H1 (cell line): ENCODE measurements around the gene GSDMA. TPM values are rescaled to one million over a fixed set of nuclear protein-coding genes. Genes with fewer than 3 reads are reported as not detected.

Experiments used
- BRCA1 ChIP-seq: IDR thresholded peaks from 2 replicates; pipeline ENCODE4 v1.6.1; 2012; ENCODE audit warnings: low read depth, low read length, improper control_type of control experiment
- EZH2 ChIP-seq: fragments of 200-600 bp; sonication (generic); IDR thresholded peaks from 2 replicates; pipeline ENCODE4 v1.7.1; 2012; ENCODE audit warnings: low read depth, mild to moderate bottlenecking, moderate library complexity, low read length, inconsistent platforms; ENCODE audit not compliant: severe bottlenecking
- KDM1A ChIP-seq: fragments of 200-600, 300-600 bp; sonication (generic); IDR thresholded peaks from 2 replicates; pipeline ENCODE4 v1.7.1; 2016; ENCODE audit warnings: mild to moderate bottlenecking, low read length, borderline replicate concordance
- NANOG ChIP-seq: IDR thresholded peaks from 2 replicates; pipeline ENCODE4 v1.6.1; 2011; ENCODE audit warnings: low read length, low read depth, mild to moderate bottlenecking, inconsistent platforms; ENCODE audit not compliant: insufficient read depth, poor library complexity, severe bottlenecking
- POU5F1 ChIP-seq: IDR thresholded peaks from 2 replicates; pipeline ENCODE4 v1.6.1; 2011; ENCODE audit warnings: low read depth, mild to moderate bottlenecking, low read length, moderate library complexity
- RFX5 ChIP-seq: IDR thresholded peaks from 2 replicates; pipeline ENCODE4 v1.6.1; 2011; ENCODE audit warnings: low read depth, low read length, improper control_type of control experiment, borderline replicate concordance
- SIN3A ChIP-seq, 2 experiments: IDR thresholded peaks in 1 of 2; conservative IDR thresholded peaks in 1 of 2; 2 replicates each; pipeline ENCODE4 v1.6.1; 2011 to 2012; ENCODE audit warnings: low read length in 2 of 2, improper control_type of control experiment in 1 of 2, low read depth in 1 of 2, mild to moderate bottlenecking in 1 of 2
- polyA plus RNA-seq, 7 experiments: library from polyadenylated mRNA; depleted of rRNA in 3 of 7; stranded (reverse) in 5 of 7; unstranded in 2 of 7; fragments of >200 nt in 5 of 7; fragments of 200-250 nt in 2 of 7; gene quantifications; 1 replicate in 5 of 7; 2 replicates in 1 of 7; 4 replicates in 1 of 7; pipeline versions ENCODE4 v1.2.1 to v1.2.3, GENCODE V29; 2011 to 2013; ENCODE audit warnings: missing spikeins in 2 of 7, mixed read lengths in 2 of 7
- total RNA-seq: library from RNA; stranded (reverse); fragmentation: NEBNext Ultra II Directional; extraction: Animal tissue kit (Norgen Biotek cat#: 25700); gene quantifications from 2 replicates; pipeline ENCODE4 v1.2.1, GENCODE V29; 2021
- TF ChIP-seq, protein P1 (sequence below): fragments of 300-600 bp; sonication (generic); IDR thresholded peaks from 2 replicates; pipeline ENCODE4 v1.7.1; 2012; ENCODE audit warnings: low read length, moderate library complexity, mild to moderate bottlenecking, inconsistent platforms; ENCODE audit not compliant: insufficient replicate concordance
- TF ChIP-seq, protein P2 (sequence below): IDR thresholded peaks from 2 replicates; pipeline ENCODE4 v1.6.1; 2012; ENCODE audit warnings: low read length, inconsistent platforms

The GSDMA gene
- total and polyA plus RNA-seq, 2 of the 8 experiments (the other 6 are each of a cell fraction or from before 2014, with no cell fraction given) = 0.03 TPM; not detected in 1

DNA sequence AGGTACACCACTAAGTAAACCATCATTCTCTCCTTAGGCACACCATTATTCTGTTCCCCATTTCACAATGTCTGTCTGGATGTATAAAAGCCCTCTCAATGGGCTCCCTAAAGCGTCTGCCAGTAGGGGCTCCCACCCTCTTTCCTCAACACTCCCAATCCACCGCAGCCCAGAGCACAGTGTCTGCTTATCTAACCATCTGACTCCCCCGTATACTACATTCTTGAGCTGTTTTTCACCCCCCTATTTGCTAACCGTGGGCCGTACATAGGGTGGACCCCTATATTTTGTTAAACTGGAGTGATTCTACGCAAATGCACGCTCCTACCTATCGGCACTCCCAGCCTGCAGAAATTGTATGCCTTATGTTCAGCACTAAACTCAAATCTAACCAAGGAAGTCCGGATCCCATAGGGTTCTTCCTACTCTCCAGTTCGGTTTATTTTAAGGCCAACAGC, 17.1 kb downstream of the GSDMA start (continued):
- TF ChIP-seq, protein P1, sequence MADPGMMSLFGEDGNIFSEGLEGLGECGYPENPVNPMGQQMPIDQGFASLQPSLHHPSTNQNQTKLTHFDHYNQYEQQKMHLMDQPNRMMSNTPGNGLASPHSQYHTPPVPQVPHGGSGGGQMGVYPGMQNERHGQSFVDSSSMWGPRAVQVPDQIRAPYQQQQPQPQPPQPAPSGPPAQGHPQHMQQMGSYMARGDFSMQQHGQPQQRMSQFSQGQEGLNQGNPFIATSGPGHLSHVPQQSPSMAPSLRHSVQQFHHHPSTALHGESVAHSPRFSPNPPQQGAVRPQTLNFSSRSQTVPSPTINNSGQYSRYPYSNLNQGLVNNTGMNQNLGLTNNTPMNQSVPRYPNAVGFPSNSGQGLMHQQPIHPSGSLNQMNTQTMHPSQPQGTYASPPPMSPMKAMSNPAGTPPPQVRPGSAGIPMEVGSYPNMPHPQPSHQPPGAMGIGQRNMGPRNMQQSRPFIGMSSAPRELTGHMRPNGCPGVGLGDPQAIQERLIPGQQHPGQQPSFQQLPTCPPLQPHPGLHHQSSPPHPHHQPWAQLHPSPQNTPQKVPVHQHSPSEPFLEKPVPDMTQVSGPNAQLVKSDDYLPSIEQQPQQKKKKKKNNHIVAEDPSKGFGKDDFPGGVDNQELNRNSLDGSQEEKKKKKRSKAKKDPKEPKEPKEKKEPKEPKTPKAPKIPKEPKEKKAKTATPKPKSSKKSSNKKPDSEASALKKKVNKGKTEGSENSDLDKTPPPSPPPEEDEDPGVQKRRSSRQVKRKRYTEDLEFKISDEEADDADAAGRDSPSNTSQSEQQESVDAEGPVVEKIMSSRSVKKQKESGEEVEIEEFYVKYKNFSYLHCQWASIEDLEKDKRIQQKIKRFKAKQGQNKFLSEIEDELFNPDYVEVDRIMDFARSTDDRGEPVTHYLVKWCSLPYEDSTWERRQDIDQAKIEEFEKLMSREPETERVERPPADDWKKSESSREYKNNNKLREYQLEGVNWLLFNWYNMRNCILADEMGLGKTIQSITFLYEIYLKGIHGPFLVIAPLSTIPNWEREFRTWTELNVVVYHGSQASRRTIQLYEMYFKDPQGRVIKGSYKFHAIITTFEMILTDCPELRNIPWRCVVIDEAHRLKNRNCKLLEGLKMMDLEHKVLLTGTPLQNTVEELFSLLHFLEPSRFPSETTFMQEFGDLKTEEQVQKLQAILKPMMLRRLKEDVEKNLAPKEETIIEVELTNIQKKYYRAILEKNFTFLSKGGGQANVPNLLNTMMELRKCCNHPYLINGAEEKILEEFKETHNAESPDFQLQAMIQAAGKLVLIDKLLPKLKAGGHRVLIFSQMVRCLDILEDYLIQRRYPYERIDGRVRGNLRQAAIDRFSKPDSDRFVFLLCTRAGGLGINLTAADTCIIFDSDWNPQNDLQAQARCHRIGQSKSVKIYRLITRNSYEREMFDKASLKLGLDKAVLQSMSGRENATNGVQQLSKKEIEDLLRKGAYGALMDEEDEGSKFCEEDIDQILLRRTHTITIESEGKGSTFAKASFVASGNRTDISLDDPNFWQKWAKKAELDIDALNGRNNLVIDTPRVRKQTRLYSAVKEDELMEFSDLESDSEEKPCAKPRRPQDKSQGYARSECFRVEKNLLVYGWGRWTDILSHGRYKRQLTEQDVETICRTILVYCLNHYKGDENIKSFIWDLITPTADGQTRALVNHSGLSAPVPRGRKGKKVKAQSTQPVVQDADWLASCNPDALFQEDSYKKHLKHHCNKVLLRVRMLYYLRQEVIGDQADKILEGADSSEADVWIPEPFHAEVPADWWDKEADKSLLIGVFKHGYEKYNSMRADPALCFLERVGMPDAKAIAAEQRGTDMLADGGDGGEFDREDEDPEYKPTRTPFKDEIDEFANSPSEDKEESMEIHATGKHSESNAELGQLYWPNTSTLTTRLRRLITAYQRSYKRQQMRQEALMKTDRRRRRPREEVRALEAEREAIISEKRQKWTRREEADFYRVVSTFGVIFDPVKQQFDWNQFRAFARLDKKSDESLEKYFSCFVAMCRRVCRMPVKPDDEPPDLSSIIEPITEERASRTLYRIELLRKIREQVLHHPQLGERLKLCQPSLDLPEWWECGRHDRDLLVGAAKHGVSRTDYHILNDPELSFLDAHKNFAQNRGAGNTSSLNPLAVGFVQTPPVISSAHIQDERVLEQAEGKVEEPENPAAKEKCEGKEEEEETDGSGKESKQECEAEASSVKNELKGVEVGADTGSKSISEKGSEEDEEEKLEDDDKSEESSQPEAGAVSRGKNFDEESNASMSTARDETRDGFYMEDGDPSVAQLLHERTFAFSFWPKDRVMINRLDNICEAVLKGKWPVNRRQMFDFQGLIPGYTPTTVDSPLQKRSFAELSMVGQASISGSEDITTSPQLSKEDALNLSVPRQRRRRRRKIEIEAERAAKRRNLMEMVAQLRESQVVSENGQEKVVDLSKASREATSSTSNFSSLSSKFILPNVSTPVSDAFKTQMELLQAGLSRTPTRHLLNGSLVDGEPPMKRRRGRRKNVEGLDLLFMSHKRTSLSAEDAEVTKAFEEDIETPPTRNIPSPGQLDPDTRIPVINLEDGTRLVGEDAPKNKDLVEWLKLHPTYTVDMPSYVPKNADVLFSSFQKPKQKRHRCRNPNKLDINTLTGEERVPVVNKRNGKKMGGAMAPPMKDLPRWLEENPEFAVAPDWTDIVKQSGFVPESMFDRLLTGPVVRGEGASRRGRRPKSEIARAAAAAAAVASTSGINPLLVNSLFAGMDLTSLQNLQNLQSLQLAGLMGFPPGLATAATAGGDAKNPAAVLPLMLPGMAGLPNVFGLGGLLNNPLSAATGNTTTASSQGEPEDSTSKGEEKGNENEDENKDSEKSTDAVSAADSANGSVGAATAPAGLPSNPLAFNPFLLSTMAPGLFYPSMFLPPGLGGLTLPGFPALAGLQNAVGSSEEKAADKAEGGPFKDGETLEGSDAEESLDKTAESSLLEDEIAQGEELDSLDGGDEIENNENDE = no peak
- no peak for TF ChIP-seq RFX5
- TF ChIP-seq EZH2 = no peak
- TF ChIP-seq BRCA1 = no peak
- no peak for TF ChIP-seq SIN3A (conservative IDR thresholded peaks at IDR 0.05 in 1 of 2, IDR thresholded peaks at IDR 0.05 in 1 of 2; ENCODE audit: low read depth in 1 of 2, low read length in 2 of 2)
- no peak for TF ChIP-seq POU5F1
- no peak for TF ChIP-seq NANOG
- TF ChIP-seq KDM1A = no peak
- TF ChIP-seq, protein P2, sequence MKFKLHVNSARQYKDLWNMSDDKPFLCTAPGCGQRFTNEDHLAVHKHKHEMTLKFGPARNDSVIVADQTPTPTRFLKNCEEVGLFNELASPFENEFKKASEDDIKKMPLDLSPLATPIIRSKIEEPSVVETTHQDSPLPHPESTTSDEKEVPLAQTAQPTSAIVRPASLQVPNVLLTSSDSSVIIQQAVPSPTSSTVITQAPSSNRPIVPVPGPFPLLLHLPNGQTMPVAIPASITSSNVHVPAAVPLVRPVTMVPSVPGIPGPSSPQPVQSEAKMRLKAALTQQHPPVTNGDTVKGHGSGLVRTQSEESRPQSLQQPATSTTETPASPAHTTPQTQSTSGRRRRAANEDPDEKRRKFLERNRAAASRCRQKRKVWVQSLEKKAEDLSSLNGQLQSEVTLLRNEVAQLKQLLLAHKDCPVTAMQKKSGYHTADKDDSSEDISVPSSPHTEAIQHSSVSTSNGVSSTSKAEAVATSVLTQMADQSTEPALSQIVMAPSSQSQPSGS = no peak
